Central memory CD8-positive, alpha-beta T cell (primary cell): ENCODE results near the gene FOXC2.

Experiments
- ATAC-seq: fragments of 150-1000 bp; cut with Tn5 transposase; replicated peaks from 2 replicates; pipeline ENCODE4 v1.10.0; 2022; ENCODE audit warnings: mild to moderate bottlenecking, moderate FRiP score, moderate number of reproducible peaks; ENCODE audit not compliant: poor library complexity, severe bottlenecking; ENCODE audit errors: extremely low read depth
- DNase-seq, 2 donors: peaks; one replicate each; pipeline ENCODE4 v3.0.0; 2021; ENCODE audit warnings: low spot score in 2 of 2
- H3K27ac Mint-ChIP-seq: one replicate; pipeline ENCODE4 v1.8.0; 2022; ENCODE audit warnings: low read depth, mild to moderate bottlenecking, moderate library complexity, mixed read lengths
- H3K27me3 Mint-ChIP-seq: one replicate; pipeline ENCODE4 v1.8.0; 2022; ENCODE audit warnings: mixed read lengths
- H3K36me3 Mint-ChIP-seq: one replicate; pipeline ENCODE4 v1.8.0; 2022; ENCODE audit warnings: mild to moderate bottlenecking, moderate library complexity, mixed read lengths; ENCODE audit not compliant: insufficient read depth
- H3K4me1 Mint-ChIP-seq: one replicate; pipeline ENCODE4 v1.8.0; 2022; ENCODE audit warnings: mixed read lengths
- H3K4me3 Mint-ChIP-seq: one replicate; pipeline ENCODE4 v1.8.0; 2022; ENCODE audit warnings: mild to moderate bottlenecking, moderate library complexity, mixed read lengths
- H3K9me3 Mint-ChIP-seq: one replicate; pipeline ENCODE4 v1.8.0; 2022; ENCODE audit warnings: mixed read lengths

Gene FOXC2

GRCh38 chr16:86573646-86574508 lies 7.2 kb downstream of the FOXC2 start:
- Mint-ChIP-seq H3K27me3 (peaks cover 100% of the 10 kb centered on the region), H3K4me1 (peaks cover 6% of the 10 kb centered on the region), H3K36me3 (no peaks in the 10 kb centered on the region), H3K4me3 (no peak overlapping the region), H3K27ac (no peak overlapping the region), H3K9me3 (no peaks in the 10 kb centered on the region)
- ATAC-seq (no peak), DNase-seq (no peak)

- Mint-ChIP-seq H3K27me3 (peaks cover 98% of the 10 kb centered on the region), H3K4me1 (peaks cover 6% of the 10 kb centered on the region), H3K27ac (no peak overlapping the region), H3K4me3 (no peak overlapping the region), H3K36me3 (no peaks in the 10 kb centered on the region), H3K9me3 (no peaks in the 10 kb centered on the region)
- ATAC-seq, result no peak
- no peak for DNase-seq
These were observed 8.0 kb downstream of the FOXC2 start for GRCh38 chr16:86574646-86575045.

GRCh38 chr16:86575095-86575685 lies 8.6 kb downstream of the FOXC2 start:
- no peaks in the 10 kb centered on the region for H3K9me3 Mint-ChIP-seq
- ATAC-seq, result no peak
- H3K36me3 Mint-ChIP-seq, result no peaks in the 10 kb centered on the region
- H3K4me1 Mint-ChIP-seq, result peaks cover 6% of the 10 kb centered on the region
- no peak for DNase-seq
- H3K4me3 Mint-ChIP-seq, result no peak overlapping the region
- H3K27me3 Mint-ChIP-seq, result peaks cover 98% of the 10 kb centered on the region
- H3K27ac Mint-ChIP-seq, result no peak overlapping the region

GRCh38 chr16:86575754-86576557 lies 9.3 kb downstream of the FOXC2 start:
- DNase-seq (no peak), ATAC-seq (no peak)
- Mint-ChIP-seq H3K9me3 (no peaks in the 10 kb centered on the region), H3K4me3 (peak overlapping the region; percentile 40), H3K36me3 (no peaks in the 10 kb centered on the region), H3K27me3 (peaks cover 98% of the 10 kb centered on the region), H3K27ac (no peak overlapping the region), H3K4me1 (peaks cover 6% of the 10 kb centered on the region)

- peak overlapping the region; percentile 40 for H3K4me3 Mint-ChIP-seq
- H3K27ac Mint-ChIP-seq, result no peak overlapping the region
These were observed 10.1 kb downstream of the FOXC2 start for GRCh38 chr16:86576591-86577313.

GRCh38 chr16:86577314-86577971 lies 10.8 kb downstream of the FOXC2 start:
- ATAC-seq (no peak), DNase-seq (no peak)
- Mint-ChIP-seq H3K27ac (no peak overlapping the region), H3K4me1 (peaks cover 6% of the 10 kb centered on the region), H3K27me3 (peaks cover 96% of the 10 kb centered on the region), H3K36me3 (no peaks in the 10 kb centered on the region), H3K4me3 (no peak overlapping the region), H3K9me3 (no peaks in the 10 kb centered on the region)

More at GRCh38 chr16:86576591-86577313, 10.1 kb downstream of the FOXC2 start:
- Mint-ChIP-seq H3K4me1 (peaks cover 6% of the 10 kb centered on the region), H3K9me3 (no peaks in the 10 kb centered on the region), H3K36me3 (no peaks in the 10 kb centered on the region), H3K27me3 (peaks cover 98% of the 10 kb centered on the region)
- ATAC-seq (no peak), DNase-seq (no peak)

- H3K4me1 Mint-ChIP-seq, result peaks cover 6% of the 10 kb centered on the region
- no peaks in the 10 kb centered on the region for H3K36me3 Mint-ChIP-seq
- H3K27ac Mint-ChIP-seq, result no peak within 1 kb of the TSS
- H3K4me3 Mint-ChIP-seq, result no peak within 1 kb of the TSS
- peaks cover 89% of the 10 kb centered on the region for H3K27me3 Mint-ChIP-seq
- no peak for ATAC-seq
- no peaks in the 10 kb centered on the region for H3K9me3 Mint-ChIP-seq
- DNase-seq, result no peak
These were observed 11.5 kb downstream of the FOXC2 start, which contains the start of gene FOXL1 for GRCh38 chr16:86578061-86578599. TSS of gene FOXL1 (plus strand) at chr16:86578549. CDS start at chr16:86578724, 175 bp downstream.

- Mint-ChIP-seq H3K27ac (no peak overlapping the region), H3K9me3 (no peaks in the 10 kb centered on the region), H3K4me3 (no peak overlapping the region), H3K4me1 (peaks cover 6% of the 10 kb centered on the region), H3K27me3 (peaks cover 83% of the 10 kb centered on the region), H3K36me3 (no peaks in the 10 kb centered on the region)
- ATAC-seq (no peak), DNase-seq (no peak)
These were observed 12.1 kb downstream of the FOXC2 start for GRCh38 chr16:86578611-86579267.

- ATAC-seq (no peak), DNase-seq (no peak)
- Mint-ChIP-seq H3K4me3 (no peak overlapping the region), H3K4me1 (peaks cover 6% of the 10 kb centered on the region), H3K27me3 (peaks cover 76% of the 10 kb centered on the region), H3K27ac (no peak overlapping the region), H3K9me3 (no peaks in the 10 kb centered on the region), H3K36me3 (no peaks in the 10 kb centered on the region)
These were observed 12.8 kb downstream of the FOXC2 start for GRCh38 chr16:86579268-86580062.

- Mint-ChIP-seq H3K4me1 (peaks cover 6% of the 10 kb centered on the region), H3K9me3 (no peaks in the 10 kb centered on the region), H3K27ac (no peak overlapping the region)
These were observed 13.6 kb downstream of the FOXC2 start for GRCh38 chr16:86580063-86580790.

More at GRCh38 chr16:86580063-86580790, 13.6 kb downstream of the FOXC2 start:
- ATAC-seq (no peak), DNase-seq (no peak)
- H3K27me3 Mint-ChIP-seq, result peaks cover 73% of the 10 kb centered on the region
- H3K36me3 Mint-ChIP-seq, result no peaks in the 10 kb centered on the region
- H3K4me3 Mint-ChIP-seq, result no peak overlapping the region
